Astrocyte (in vitro differentiated cells and primary cell): ENCODE data around the gene POLD3. TPM values are rescaled to one million over a fixed set of nuclear protein-coding genes. Genes with fewer than 3 reads are reported as not detected.

Experiments
- DNase-seq: peaks from one replicate; pipeline ENCODE4 v3.0.0-alpha.2; 2010; ENCODE audit warnings: low read depth
- FAIRE-seq: peaks from 2 replicates; lab custom pipeline; 2011; peaks lifted over from hg19 to GRCh38; lab: Jason Lieb, UNC
- H2AFZ ChIP-seq: 2 replicates; pipeline ENCODE4 v1.6.0; 2012; ENCODE audit warnings: low read depth, low read length, inconsistent platforms
- H3K27ac ChIP-seq: 2 replicates; pipeline ENCODE4 v1.5.1; 2011; ENCODE audit warnings: low read depth, low read length, inconsistent platforms
- H3K27me3 ChIP-seq: 2 replicates; pipeline ENCODE4 v1.6.0; 2011; ENCODE audit warnings: low read length, inconsistent platforms; ENCODE audit not compliant: insufficient read depth
- H3K36me3 ChIP-seq: 2 replicates; pipeline ENCODE4 v1.5.1; 2011; ENCODE audit warnings: low read length, inconsistent platforms; ENCODE audit not compliant: insufficient read depth
- H3K4me1 ChIP-seq: 2 replicates; pipeline ENCODE4 v1.5.1; 2011; ENCODE audit warnings: low read length, inconsistent platforms; ENCODE audit not compliant: insufficient read depth
- H3K4me2 ChIP-seq: 2 replicates; pipeline ENCODE4 v1.6.0; 2012; ENCODE audit warnings: low read length, inconsistent platforms
- H3K4me3 ChIP-seq: 2 replicates; pipeline ENCODE4 v1.5.1; 2011; ENCODE audit warnings: low read depth, mild to moderate bottlenecking, low read length, inconsistent platforms; ENCODE audit not compliant: insufficient read depth
- H3K79me2 ChIP-seq: 2 replicates; pipeline ENCODE4 v1.6.0; 2012; ENCODE audit warnings: mild to moderate bottlenecking, low read length, inconsistent platforms; ENCODE audit not compliant: insufficient read depth
- H3K9ac ChIP-seq: 2 replicates; pipeline ENCODE4 v1.6.0; 2012; ENCODE audit warnings: mild to moderate bottlenecking, low read length, inconsistent platforms
- H3K9me3 ChIP-seq: 2 replicates; pipeline ENCODE4 v1.5.1; 2012; ENCODE audit warnings: low read depth, mild to moderate bottlenecking, low read length, inconsistent platforms; ENCODE audit not compliant: insufficient read depth
- H4K20me1 ChIP-seq: 2 replicates; pipeline ENCODE4 v1.6.0; 2012; ENCODE audit warnings: low read length, inconsistent platforms; ENCODE audit not compliant: insufficient read depth
- H3K27ac Mint-ChIP-seq: one replicate; pipeline ENCODE4 v1.8.0; 2021; ENCODE audit warnings: mild to moderate bottlenecking, mixed read lengths; ENCODE audit not compliant: unreplicated experiment
- H3K27me3 Mint-ChIP-seq: one replicate; pipeline ENCODE4 v1.8.0; 2021; ENCODE audit warnings: low read depth, mixed read lengths; ENCODE audit not compliant: unreplicated experiment
- H3K36me3 Mint-ChIP-seq: one replicate; pipeline ENCODE4 v1.8.0; 2021; ENCODE audit warnings: low read depth, mixed read lengths; ENCODE audit not compliant: unreplicated experiment
- H3K4me1 Mint-ChIP-seq: one replicate; pipeline ENCODE4 v1.8.0; 2021; ENCODE audit warnings: low read depth, mixed read lengths; ENCODE audit not compliant: unreplicated experiment
- H3K4me3 Mint-ChIP-seq: one replicate; pipeline ENCODE4 v1.8.0; 2021; ENCODE audit warnings: mild to moderate bottlenecking, moderate library complexity, mixed read lengths; ENCODE audit not compliant: unreplicated experiment
- H3K9me3 Mint-ChIP-seq: one replicate; pipeline ENCODE4 v1.8.0; 2021; ENCODE audit warnings: mild to moderate bottlenecking, mixed read lengths; ENCODE audit not compliant: unreplicated experiment
- EZH2 ChIP-seq: IDR thresholded peaks from 2 replicates; pipeline ENCODE4 v1.6.1; 2012; ENCODE audit warnings: mild to moderate bottlenecking, low read length, inconsistent platforms; ENCODE audit not compliant: insufficient read depth
- total RNA-seq: library from RNA; stranded (reverse); gene quantifications from 2 replicates; pipeline ENCODE4 v1.2.1, GENCODE V29; 2021
- TF ChIP-seq, protein P1 (sequence below): IDR thresholded peaks from 2 replicates; pipeline ENCODE4 v1.5.1; 2011; ENCODE audit warnings: low read depth, mild to moderate bottlenecking, inconsistent platforms, low read length, moderate library complexity; ENCODE audit not compliant: insufficient read depth

Gene POLD3
- total RNA-seq, 1 donor from 2014 or later = 6.5 TPM

- no peak overlapping the region for H3K4me2 ChIP-seq
- no peaks in the 10 kb centered on the region for H4K20me1 ChIP-seq
- no peaks in the 10 kb centered on the region for H3K4me1 ChIP-seq
- peaks cover 6% of the 10 kb centered on the region for H3K36me3 Mint-ChIP-seq
- no peaks in the 10 kb centered on the region for H3K27me3 Mint-ChIP-seq
- H2AFZ ChIP-seq = no peak overlapping the region
- no peak for TF ChIP-seq EZH2
- TF ChIP-seq, protein P1, sequence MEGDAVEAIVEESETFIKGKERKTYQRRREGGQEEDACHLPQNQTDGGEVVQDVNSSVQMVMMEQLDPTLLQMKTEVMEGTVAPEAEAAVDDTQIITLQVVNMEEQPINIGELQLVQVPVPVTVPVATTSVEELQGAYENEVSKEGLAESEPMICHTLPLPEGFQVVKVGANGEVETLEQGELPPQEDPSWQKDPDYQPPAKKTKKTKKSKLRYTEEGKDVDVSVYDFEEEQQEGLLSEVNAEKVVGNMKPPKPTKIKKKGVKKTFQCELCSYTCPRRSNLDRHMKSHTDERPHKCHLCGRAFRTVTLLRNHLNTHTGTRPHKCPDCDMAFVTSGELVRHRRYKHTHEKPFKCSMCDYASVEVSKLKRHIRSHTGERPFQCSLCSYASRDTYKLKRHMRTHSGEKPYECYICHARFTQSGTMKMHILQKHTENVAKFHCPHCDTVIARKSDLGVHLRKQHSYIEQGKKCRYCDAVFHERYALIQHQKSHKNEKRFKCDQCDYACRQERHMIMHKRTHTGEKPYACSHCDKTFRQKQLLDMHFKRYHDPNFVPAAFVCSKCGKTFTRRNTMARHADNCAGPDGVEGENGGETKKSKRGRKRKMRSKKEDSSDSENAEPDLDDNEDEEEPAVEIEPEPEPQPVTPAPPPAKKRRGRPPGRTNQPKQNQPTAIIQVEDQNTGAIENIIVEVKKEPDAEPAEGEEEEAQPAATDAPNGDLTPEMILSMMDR = no peak
- H3K36me3 ChIP-seq = peaks cover 3% of the 10 kb centered on the region
- no peaks in the 10 kb centered on the region for H3K79me2 ChIP-seq
- H3K9me3 Mint-ChIP-seq = no peaks in the 10 kb centered on the region
- H3K9ac ChIP-seq = no peak overlapping the region
- FAIRE-seq (no peak), DNase-seq (no peak)
- no peak overlapping the region for H3K27ac ChIP-seq
- no peaks in the 10 kb centered on the region for H3K9me3 ChIP-seq
- H3K4me3 ChIP-seq = no peak overlapping the region
- H3K4me1 Mint-ChIP-seq = no peaks in the 10 kb centered on the region
- H3K27ac Mint-ChIP-seq = no peak overlapping the region
- H3K4me3 Mint-ChIP-seq = no peak overlapping the region
- no peaks in the 10 kb centered on the region for H3K27me3 ChIP-seq
These were observed 33.7 kb downstream of the POLD3 start for GRCh38 chr11:74626130-74626529.

DNA sequence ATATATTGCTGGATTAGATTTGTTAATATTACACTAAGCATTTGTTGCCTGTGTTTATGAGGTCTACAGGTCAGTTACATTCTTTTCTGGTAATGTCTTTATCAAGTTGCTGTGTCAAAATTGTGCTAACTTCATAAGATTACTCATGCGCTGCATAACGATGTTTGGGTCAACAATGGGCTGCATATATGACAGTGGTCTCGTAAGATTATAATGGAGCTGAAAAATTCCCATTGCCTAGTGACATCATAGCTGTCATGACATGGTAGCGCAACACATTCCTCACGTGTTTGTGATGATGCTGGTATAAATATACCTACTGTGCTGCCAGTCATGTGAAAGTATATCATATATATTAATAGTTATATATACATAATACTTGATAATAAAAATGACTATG lies 34.2 kb downstream of the POLD3 start:
- no peaks in the 10 kb centered on the region for H3K79me2 ChIP-seq
- H3K4me1 ChIP-seq = no peaks in the 10 kb centered on the region
- FAIRE-seq = no peak
- no peaks in the 10 kb centered on the region for H4K20me1 ChIP-seq
- H3K36me3 Mint-ChIP-seq = peaks cover 6% of the 10 kb centered on the region
- H3K4me3 Mint-ChIP-seq = no peak overlapping the region
- peaks cover under 1% of the 10 kb centered on the region for H3K4me1 Mint-ChIP-seq
- no peaks in the 10 kb centered on the region for H3K9me3 ChIP-seq
- no peak overlapping the region for H3K4me3 ChIP-seq
- H3K27me3 Mint-ChIP-seq = no peaks in the 10 kb centered on the region
- no peak overlapping the region for H2AFZ ChIP-seq
- DNase-seq = no peak
- H3K36me3 ChIP-seq = peaks cover 3% of the 10 kb centered on the region
- H3K9ac ChIP-seq = no peak overlapping the region
- no peak overlapping the region for H3K27ac Mint-ChIP-seq
- no peak overlapping the region for H3K4me2 ChIP-seq
- TF ChIP-seq, protein P1 = no peak
- no peak for TF ChIP-seq EZH2
- no peaks in the 10 kb centered on the region for H3K27me3 ChIP-seq
- H3K27ac ChIP-seq = no peak overlapping the region
- H3K9me3 Mint-ChIP-seq = no peaks in the 10 kb centered on the region

DNA sequence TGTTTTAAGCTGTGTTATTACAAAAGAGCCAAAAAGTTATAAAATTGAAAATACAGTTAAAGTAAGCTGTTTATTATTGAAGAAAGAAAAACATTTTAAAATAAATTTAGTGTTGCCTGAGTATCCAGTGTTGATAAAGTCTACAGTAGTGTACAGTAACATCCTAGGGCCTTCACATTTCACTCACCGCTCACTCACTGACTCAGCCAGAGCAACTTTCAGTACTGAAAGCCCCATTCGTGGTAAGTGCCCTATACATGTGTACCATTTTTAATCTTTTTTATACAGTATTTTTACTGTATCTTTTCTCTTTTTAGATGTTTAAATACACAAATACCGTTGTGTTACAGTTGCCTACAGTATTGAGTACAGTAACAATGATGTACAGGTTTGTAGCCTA lies 35.0 kb downstream of the POLD3 start:
- Histone ChIP-seq H3K4me1 (no peaks in the 10 kb centered on the region), H3K9ac (no peak overlapping the region), H3K27me3 (no peaks in the 10 kb centered on the region), H3K9me3 (no peaks in the 10 kb centered on the region), H3K4me2 (no peak overlapping the region), H2AFZ (no peak overlapping the region), H3K27ac (no peak overlapping the region), H4K20me1 (no peaks in the 10 kb centered on the region), H3K4me3 (no peak overlapping the region), H3K36me3 (peaks cover 3% of the 10 kb centered on the region), H3K79me2 (no peaks in the 10 kb centered on the region)
- Mint-ChIP-seq H3K36me3 (peaks cover 6% of the 10 kb centered on the region), H3K27me3 (no peaks in the 10 kb centered on the region), H3K4me1 (peaks cover 6% of the 10 kb centered on the region), H3K9me3 (no peaks in the 10 kb centered on the region), H3K27ac (no peak overlapping the region), H3K4me3 (no peak overlapping the region)
- TF ChIP-seq, protein P1 = no peak
- TF ChIP-seq EZH2 = no peak
- no peak for FAIRE-seq
- no peak for DNase-seq
